Stimulated activated CD4-positive, alpha-beta T cell treated with anti-CD3 and anti-CD28 coated beads, Interleukin-4, amount 100 ng/mL, for 4 hours (primary cell): ENCODE measurements around the gene MUC20.
"Not testable (repeated sequence)": the region's sequence is repeated elsewhere in the genome, so short reads cannot be mapped to it uniquely, and the experiment has no call there.

Experiments
- DNase-seq, 2 experiments: peaks; one replicate each; pipeline ENCODE4 v3.0.0-alpha.2; 2020

The MUC20 gene

GRCh38 chr3:195731356-195731905 lies 10.7 kb downstream of the MUC20 start:
- DNase-seq: no peak

GRCh38 chr3:195732940-195733339 lies 12.2 kb downstream of the MUC20 start:
- DNase-seq: no peak

DNA sequence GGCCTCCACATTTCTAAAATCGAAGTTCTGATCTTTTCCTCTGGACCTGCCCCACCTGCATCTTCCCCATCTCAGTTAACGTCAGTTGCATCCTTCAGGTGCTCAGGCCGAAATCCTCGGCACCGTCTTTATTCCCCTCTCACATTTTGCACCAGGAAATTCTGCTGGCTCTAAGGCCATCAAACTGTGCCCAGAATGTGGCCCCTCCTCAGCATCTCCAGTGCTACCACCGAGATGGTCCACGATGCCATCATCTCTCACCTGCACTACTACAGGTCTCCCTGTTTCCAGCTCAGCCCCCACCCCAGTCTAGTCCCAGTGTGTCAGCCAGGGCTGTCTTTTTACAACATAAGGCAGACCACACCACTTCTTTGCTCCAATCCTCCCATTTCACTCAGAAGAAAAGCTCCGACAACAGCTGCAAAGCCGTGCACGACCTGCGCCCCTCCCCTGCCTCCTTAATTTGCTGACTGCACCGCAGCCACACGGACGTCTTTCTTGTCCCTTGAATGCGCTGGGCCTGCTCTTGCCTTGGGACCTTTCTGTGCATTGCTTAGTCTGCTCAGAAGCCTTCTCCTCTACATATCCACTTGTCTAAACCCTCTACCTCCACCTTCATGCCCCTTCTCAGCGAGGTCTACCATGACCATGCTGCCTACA lies 14.4 kb downstream of the MUC20 start:
- DNase-seq: no peak

- DNase-seq: no peak
These were observed 16.2 kb downstream of the MUC20 start for GRCh38 chr3:195736866-195737490.

DNA sequence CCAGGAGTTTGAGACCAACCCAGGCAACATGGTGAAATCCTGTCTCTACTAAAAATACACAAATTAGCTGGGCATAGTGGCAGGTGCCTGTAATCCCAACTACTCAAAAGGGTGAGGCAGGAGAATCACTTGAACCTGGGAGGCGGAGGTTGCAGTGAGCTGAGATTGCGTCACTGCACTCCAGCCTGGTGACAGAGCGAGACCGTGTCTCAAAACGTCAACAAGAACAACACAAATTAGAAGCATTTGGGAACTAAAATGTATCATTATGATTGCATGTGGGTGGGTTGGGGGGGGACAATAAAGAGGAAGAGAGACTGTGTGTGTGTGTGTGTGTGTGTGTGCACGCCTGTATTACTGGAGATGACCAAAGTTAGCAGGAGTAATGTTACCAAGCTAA lies 17.0 kb downstream of the MUC20 start:
- DNase-seq: not testable (repeated sequence)

DNA sequence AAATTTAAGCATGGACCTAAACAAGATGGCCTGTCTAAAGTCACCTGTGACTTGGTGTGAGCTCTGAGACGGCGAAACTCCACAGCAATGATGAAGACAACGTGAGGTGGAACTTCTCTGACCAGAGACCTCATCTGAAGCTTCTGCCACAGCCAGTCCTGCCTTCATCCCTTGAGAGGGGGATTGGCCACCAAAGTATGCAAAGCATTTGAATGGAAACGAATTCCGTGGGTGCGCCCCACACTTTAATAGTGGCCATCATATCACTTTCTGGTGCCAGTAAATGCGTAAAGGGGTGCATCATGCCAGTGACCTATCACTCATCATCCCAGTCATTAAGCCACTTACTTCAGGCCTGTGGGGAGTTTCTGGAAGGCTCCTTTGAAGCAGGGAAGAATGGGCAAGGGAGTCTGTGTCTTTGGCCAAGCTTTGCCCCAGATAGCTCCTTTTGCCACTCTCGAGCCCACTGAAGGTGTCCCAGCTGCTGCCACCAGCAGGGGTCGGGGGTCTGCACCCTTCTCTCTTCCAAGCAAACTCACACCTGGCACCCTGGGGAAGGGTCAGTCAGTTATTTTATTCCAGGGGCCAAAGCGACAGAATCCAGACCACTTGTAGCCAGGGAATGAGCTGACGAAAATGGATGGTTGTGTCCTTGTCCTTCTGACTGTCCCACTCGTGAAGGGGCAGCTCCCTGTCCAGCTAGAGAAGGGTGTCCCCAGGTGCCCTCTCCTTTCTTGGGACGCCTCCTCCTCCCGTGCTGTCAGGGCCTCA lies 17.7 kb downstream of the MUC20 start:
- DNase-seq: no peak

- no peak for DNase-seq
These were observed 18.9 kb downstream of the MUC20 start for GRCh38 chr3:195739561-195740111.

- DNase-seq: no peak
These were observed 23.7 kb downstream of the MUC20 start for GRCh38 chr3:195744437-195744836.

DNA sequence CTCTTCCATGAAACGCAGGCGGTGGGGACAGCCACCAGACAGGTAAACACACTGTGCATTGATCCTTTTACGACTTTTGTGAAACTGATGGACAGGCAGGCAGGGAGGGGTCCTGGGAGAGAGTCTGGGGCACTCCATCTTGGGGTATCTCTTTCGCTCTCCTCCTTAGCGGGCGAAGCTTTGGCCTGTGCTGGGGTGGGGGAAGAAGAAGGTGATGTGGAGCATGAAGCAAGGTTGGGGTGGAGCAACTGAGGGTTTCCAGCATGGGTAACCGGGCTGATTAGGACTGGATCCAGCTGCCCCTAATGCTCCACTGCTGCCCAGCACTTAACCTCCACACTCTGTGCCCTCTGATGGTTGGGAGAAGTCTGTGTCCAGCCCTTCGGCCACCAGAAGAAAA lies 25.6 kb downstream of the MUC20 start:
- no peak for DNase-seq

DNA sequence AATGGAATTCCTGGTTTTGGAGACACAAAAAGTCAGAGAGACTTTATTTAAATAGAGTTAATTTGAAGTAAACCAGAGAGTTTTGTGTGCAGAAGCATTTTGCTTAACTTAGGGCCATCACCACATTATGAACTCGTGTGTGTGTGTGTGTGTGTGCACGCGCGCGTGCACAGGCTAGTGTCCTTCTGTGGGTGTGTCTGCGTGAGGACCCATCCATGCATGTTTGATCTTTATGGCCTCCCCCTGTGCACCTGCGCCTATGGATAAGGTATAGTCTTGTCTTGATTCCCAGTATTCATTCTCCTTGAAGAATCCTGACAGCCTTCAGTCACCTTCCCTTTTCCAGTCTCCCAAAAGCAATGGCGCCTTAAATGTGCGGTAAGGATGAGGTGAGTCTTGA lies 26.0 kb downstream of the MUC20 start:
- no peak for DNase-seq

DNA sequence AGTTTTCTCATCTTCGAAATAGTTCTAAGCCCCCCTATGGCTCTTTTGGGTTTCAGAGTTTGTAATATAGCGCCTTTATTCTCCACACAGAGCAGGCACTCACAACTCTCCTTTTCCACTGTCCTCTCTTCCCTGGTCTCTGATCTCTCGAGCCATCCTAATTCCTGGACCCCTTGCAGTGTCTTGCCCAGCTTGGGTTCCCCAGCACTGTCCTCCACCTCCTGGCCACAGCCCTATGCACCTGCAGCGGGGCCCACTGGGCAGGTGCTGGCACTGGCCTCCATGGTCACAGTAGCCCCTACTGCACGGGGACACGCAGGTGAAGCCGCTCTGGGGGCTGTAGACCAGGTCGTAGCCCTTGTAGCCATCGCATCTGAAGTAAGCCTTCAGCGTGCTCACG lies 27.9 kb downstream of the MUC20 start:
- DNase-seq: no peak

GRCh38 chr3:195749101-195749500 lies 28.3 kb downstream of the MUC20 start:
- DNase-seq: not testable (repeated sequence)

GRCh38 chr3:195750797-195751520 lies 30.2 kb downstream of the MUC20 start:
- DNase-seq: no peak

- DNase-seq: no peak
These were observed 30.8 kb downstream of the MUC20 start for GRCh38 chr3:195751560-195751959.

DNA sequence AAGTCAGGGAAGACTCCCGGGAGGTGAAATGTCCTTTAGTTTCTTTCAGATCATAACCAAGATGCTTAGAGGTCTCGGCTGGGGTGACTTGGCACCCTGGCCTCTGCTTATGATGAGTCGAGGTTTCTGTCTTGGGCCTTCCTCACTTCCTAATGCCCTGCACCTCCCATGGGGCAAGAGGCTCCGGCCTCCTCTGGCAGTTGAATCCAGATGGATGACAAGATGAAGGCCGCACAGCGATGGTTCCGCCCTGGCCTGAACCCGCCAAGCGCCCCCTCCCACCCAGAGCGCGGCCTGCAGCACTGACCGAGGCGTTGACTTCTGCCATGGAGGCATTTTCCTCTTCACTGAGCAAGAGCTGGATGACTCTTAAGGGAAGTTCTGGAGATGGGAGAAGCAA lies 31.3 kb downstream of the MUC20 start:
- DNase-seq: no peak

GRCh38 chr3:195752546-195753331 lies 32.0 kb downstream of the MUC20 start:
- no peak for DNase-seq

DNA sequence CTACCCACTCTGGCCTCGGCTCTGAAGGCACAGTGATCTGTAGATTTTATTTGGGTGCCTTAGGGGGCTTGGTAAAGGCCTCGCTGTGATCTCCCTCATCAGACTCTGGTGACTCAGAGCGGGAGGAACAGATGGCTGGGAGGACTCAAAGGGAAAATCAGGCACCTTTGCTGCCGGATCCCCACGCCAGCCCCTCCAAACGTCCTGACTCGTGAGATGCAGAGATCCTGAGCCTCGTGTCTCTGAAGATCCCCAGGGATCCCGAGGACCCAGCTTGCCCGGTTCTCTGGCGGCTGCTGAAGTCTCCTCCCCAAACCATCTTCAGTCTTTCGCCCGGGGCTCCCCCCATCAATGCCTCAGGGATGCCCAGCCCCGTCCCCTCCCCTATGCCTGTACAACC lies 32.8 kb downstream of the MUC20 start:
- DNase-seq: no peak

DNA sequence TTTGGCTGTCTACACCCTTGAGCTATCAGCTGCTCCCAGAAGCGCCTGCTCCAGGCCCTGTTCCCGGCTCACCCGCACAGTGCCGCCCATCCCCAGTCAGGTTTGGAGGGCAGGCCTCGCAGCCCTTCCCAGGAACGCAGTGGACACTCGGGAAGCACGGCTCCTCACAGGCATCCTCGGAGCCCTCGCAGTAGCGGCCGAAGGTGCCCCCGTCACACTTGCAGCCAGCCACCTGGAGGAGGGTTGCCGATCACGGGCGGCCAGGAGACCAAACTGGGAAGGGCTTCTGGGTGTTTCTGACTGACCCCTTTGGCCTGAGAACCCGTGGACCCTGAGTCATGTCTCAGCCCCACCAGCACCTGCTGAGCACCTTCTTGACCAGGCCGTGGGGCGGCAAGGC lies 33.4 kb downstream of the MUC20 start:
- no peak for DNase-seq

- DNase-seq: no peak
These were observed 34.1 kb downstream of the MUC20 start for GRCh38 chr3:195754906-195755305.

- no peak for DNase-seq
These were observed 34.6 kb downstream of the MUC20 start for GRCh38 chr3:195755391-195755790.

GRCh38 chr3:195755791-195756676 lies 35.3 kb downstream of the MUC20 start:
- DNase-seq: peak in 1 of 2 experiments; percentile 16
